B cell (primary cell): ENCODE data around the gene WASL.

Experiments used
- CTCF ChIP-seq: fragments of 200-600 bp; IDR thresholded peaks from one replicate; pipeline ENCODE4 v1.8.0; 2022; ENCODE audit warnings: antibody characterized with exemption, mild to moderate bottlenecking
- EZH2 ChIP-seq: IDR thresholded peaks from 2 replicates; pipeline ENCODE4 v1.6.1; 2012; ENCODE audit warnings: borderline replicate concordance, low read depth, mild to moderate bottlenecking, moderate library complexity, low read length; ENCODE audit not compliant: insufficient read depth, poor library complexity, severe bottlenecking

- TF ChIP-seq CTCF, result no peak
- TF ChIP-seq EZH2, result no peak
Measured at GRCh38 chr7:123640583-123640982, 108.2 kb downstream of the WASL start.
